Tibial artery (tissue), 4 donors: ENCODE measurements around the gene NANS.
A peak's percentile ranks its signal among the peaks of the same experiment; 100 is the strongest.
"Not testable (repeated sequence)": the region's sequence is repeated elsewhere in the genome, so short reads cannot be mapped to it uniquely, and the experiment has no call there.

Source experiments
- DNase-seq, 2 donors: peaks; one replicate each; pipeline ENCODE4 v3.0.0-alpha.2; 2019
- H3K27ac ChIP-seq, 2 donors: fragments of 200-600 bp; sonication (generic) in 1 of 2; 1 replicate in 1 of 2; 2 replicates in 1 of 2; pipeline ENCODE4 v1.5.1; 2018 to 2019; ENCODE audit warnings: mild to moderate bottlenecking in 1 of 2
- H3K27me3 ChIP-seq, 2 donors: fragments of 200-600 bp; sonication (generic) in 1 of 2; one replicate each; pipeline versions ENCODE4 v1.5.1 to v1.6.0; 2016 to 2019
- H3K36me3 ChIP-seq, 3 donors: fragments of 200-600 bp; sonication (generic) in 2 of 3; one replicate each; pipeline ENCODE4 v1.5.1; 2016 to 2019; ENCODE audit warnings: mild to moderate bottlenecking in 2 of 3
- H3K4me1 ChIP-seq, 4 donors: fragments of 200-600 bp; sonication (generic) in 2 of 4; 1 replicate in 3 of 4; 2 replicates in 1 of 4; pipeline ENCODE4 v1.5.1; 2016 to 2019
- H3K4me3 ChIP-seq, 2 donors: fragments of 200-600 bp; sonication (generic) in 1 of 2; 1 replicate in 1 of 2; 2 replicates in 1 of 2; pipeline ENCODE4 v1.5.1; 2018 to 2019; ENCODE audit warnings: mild to moderate bottlenecking in 2 of 2
- H3K9me3 ChIP-seq, 3 donors: fragments of 200-600 bp; sonication (generic) in 1 of 3; one replicate each; pipeline ENCODE4 v1.5.1; 2016 to 2019
- CTCF ChIP-seq, 2 experiments: fragments of 200-600 bp in 1 of 2; fragments of 450-650 bp in 1 of 2; IDR thresholded peaks; one replicate each; pipeline ENCODE4 v1.5.1; 2017 to 2019; ENCODE audit warnings: antibody characterized with exemption in 2 of 2, mild to moderate bottlenecking in 1 of 2, moderate library complexity in 1 of 2
- intact Hi-C: fragments of 100-400 bp; cut with DNase I; formaldehyde crosslinking; loops from one replicate; pipeline ENCODE4 v1.15.0; 2023; ENCODE audit warnings: low total_unique reads

The NANS gene

GRCh38 chr9:98124637-98125426 is 68.3 kb downstream of the NANS start:
- no peaks in the 10 kb centered on the region for H3K9me3 ChIP-seq
- H3K4me1 ChIP-seq = peaks cover 0 to 3% (median 0%) of the 10 kb centered on the region in 4 donors
- intact Hi-C loops = no loop called here
- H3K36me3 ChIP-seq = peaks cover 0 to 5% (median 0%) of the 10 kb centered on the region in 3 donors
- H3K27me3 ChIP-seq = no peaks in the 10 kb centered on the region
- peak in 1 of 2 donors; percentile 31 for DNase-seq
- no peak for TF ChIP-seq CTCF (IDR thresholded peaks at IDR 0.05)
- H3K4me3 ChIP-seq = no peak overlapping the region
- no peak overlapping the region for H3K27ac ChIP-seq

GRCh38 chr9:98127226-98127625 is 70.7 kb downstream of the NANS start:
- Histone ChIP-seq H3K27ac (no peak overlapping the region), H3K4me3 (no peak overlapping the region), H3K4me1 (no peaks in the 10 kb centered on the region), H3K9me3 (no peaks in the 10 kb centered on the region), H3K27me3 (no peaks in the 10 kb centered on the region), H3K36me3 (peaks cover 0 to 5% (median 0%) of the 10 kb centered on the region in 3 donors)
- intact Hi-C loops = no loop called here
- no peak for DNase-seq
- no peak for TF ChIP-seq CTCF (IDR thresholded peaks at IDR 0.05)

DNA sequence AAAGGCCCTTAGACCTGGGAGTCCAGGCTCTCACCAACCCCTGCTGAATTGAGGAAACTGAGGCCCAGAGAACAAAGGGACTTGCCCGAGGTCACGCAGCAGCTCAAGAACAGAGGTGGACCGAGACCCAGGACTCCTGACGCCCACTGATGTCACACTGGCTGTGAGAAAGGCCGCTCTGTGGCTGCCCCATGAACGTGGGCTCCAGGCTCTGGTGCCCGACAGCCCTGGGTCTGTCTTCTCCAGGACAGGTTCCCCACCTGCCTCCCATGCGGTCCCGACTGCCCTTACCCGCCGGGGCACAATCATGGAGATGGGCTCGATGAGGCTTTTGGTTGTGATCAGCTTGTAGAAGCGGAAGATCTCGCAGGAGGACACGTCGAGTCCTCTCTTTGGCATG is 71.8 kb downstream of the NANS start:
- DNase-seq = no peak
- Histone ChIP-seq H3K4me1 (no peaks in the 10 kb centered on the region), H3K36me3 (peaks cover 0 to 5% (median 0%) of the 10 kb centered on the region in 3 donors), H3K9me3 (no peaks in the 10 kb centered on the region), H3K4me3 (no peak overlapping the region), H3K27ac (no peak overlapping the region), H3K27me3 (no peaks in the 10 kb centered on the region)
- intact Hi-C loops = no loop called here
- TF ChIP-seq CTCF (IDR thresholded peaks at IDR 0.05) = no peak

- no peak overlapping the region for H3K27ac ChIP-seq
- no peaks in the 10 kb centered on the region for H3K4me1 ChIP-seq
- no peak overlapping the region for H3K4me3 ChIP-seq
- H3K36me3 ChIP-seq = peaks cover 0 to 5% (median 0%) of the 10 kb centered on the region in 3 donors
- H3K9me3 ChIP-seq = no peaks in the 10 kb centered on the region
- DNase-seq = peak in 1 of 2 donors; percentile 33
- intact Hi-C loops = no loop called here
- TF ChIP-seq CTCF (IDR thresholded peaks at IDR 0.05) = no peak
- no peaks in the 10 kb centered on the region for H3K27me3 ChIP-seq
Observed at GRCh38 chr9:98129451-98129881, 72.9 kb downstream of the NANS start.

DNA sequence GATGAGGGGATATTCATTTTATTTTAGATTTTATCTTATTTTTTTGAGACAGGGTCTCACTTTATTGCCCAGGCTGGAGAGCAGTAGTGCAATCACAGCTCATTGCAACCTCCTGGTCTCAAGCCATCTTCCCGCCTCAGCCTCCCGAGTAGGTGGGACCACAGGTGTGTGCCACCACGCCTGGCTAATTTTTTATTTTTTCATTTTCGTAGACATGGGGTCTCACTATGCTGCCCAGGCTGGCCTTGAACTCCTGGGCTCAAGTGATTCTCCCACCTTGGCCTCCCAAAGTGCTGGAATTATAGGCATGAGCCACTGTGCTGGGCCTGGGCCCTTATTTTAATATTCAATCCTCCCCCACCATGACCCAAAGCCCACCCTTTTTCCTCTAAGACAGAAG is 73.5 kb downstream of the NANS start:
- H3K27me3 ChIP-seq, H3K27ac ChIP-seq, intact Hi-C loops, H3K36me3 ChIP-seq, H3K9me3 ChIP-seq, H3K4me3 ChIP-seq, DNase-seq, H3K4me1 ChIP-seq: not testable (repeated sequence)

DNA sequence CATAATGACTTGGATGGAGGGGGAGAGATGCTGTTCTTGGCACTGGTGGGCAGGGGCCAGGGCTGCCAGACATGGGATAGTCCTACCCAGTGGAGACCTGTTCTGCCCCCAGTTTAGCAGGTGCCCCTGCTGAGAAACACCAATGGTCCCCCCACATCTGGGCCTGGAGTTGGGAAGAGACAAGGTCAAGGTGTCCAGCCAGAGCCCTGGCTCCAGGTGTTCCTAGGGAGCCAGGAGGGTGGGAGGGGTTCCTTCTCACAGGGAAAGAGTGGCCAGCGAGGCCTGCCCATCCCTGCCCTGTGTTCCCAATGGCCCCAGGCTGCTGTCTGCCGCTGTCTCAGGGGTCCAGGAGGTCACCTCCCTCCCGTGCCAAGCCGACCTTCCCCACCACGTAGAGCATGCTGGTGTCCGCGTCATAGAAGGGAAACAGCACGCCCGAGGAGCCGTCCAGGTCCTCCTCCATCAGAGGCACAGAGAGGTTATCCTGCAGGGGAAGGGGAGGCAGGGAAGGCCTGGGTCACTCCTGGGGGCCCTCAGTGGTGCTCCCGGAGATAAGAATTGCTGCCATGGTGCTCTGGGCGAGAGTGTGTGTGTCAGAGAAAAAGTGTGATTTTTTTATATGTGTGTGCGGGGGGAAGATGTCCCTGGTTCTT is 74.2 kb downstream of the NANS start:
- Histone ChIP-seq H3K36me3 (peaks cover 0 to 5% (median 0%) of the 10 kb centered on the region in 3 donors), H3K4me1 (peaks cover 0 to 3% (median 0%) of the 10 kb centered on the region in 4 donors), H3K27ac (no peak overlapping the region), H3K27me3 (no peaks in the 10 kb centered on the region), H3K4me3 (no peak overlapping the region), H3K9me3 (no peaks in the 10 kb centered on the region)
- no peak for TF ChIP-seq CTCF (IDR thresholded peaks at IDR 0.05)
- peak in 1 of 2 donors; percentile 61 for DNase-seq
- intact Hi-C loops = no loop called here
